ENCODE data around the gene ZNF821.

The ZNF821 gene

GRCh38 chr16:71853413-71853812 is 30.6 kb downstream of the ZNF821 start:
- in situ Hi-C loops (cut with HindIII; ENCODE audit: low pct_ligation_motif_present, low sequenced_read_pairs) = no loop called here
- Histone ChIP-seq H3K36me3 (replicated peaks) (peaks cover 25% of the 10 kb centered on the region), H3K27me3 (replicated peaks) (no peaks in the 10 kb centered on the region), H3K27ac (no peak overlapping the region), H3K4me3 (ENCODE audit: low read depth, low read length) (no peak overlapping the region)
- TF ChIP-seq CTCF (IDR thresholded peaks at IDR 0.05; ENCODE audit: low read depth, low read length, missing control alignments) = no peak
- no peak for DNase-seq

- H3K27ac ChIP-seq = no peak overlapping the region
- H3K27me3 ChIP-seq (replicated peaks) = no peaks in the 10 kb centered on the region
- no peak for TF ChIP-seq CTCF (IDR thresholded peaks at IDR 0.05; ENCODE audit: low read depth, low read length, missing control alignments)
- peaks cover 30% of the 10 kb centered on the region for H3K36me3 ChIP-seq (replicated peaks)
- H3K4me3 ChIP-seq (ENCODE audit: low read depth, low read length) = no peak overlapping the region
- in situ Hi-C loops (cut with HindIII; ENCODE audit: low pct_ligation_motif_present, low sequenced_read_pairs) = no loop called here
- DNase-seq = no peak
Observed at GRCh38 chr16:71852561-71852960, 31.4 kb downstream of the ZNF821 start.

- no peaks in the 10 kb centered on the region for H3K27me3 ChIP-seq (replicated peaks)
- no peak for TF ChIP-seq CTCF (IDR thresholded peaks at IDR 0.05; ENCODE audit: low read depth, low read length, missing control alignments)
- no peak overlapping the region for H3K27ac ChIP-seq
Observed at GRCh38 chr16:71852158-71852557, 31.8 kb downstream of the ZNF821 start.

GRCh38 chr16:71851746-71852145 is 32.2 kb downstream of the ZNF821 start:
- DNase-seq = no peak
- Histone ChIP-seq H3K27me3 (replicated peaks) (no peaks in the 10 kb centered on the region), H3K36me3 (replicated peaks) (peaks cover 30% of the 10 kb centered on the region), H3K4me3 (ENCODE audit: low read depth, low read length) (no peak overlapping the region), H3K27ac (no peak overlapping the region)
- TF ChIP-seq CTCF (IDR thresholded peaks at IDR 0.05; ENCODE audit: low read depth, low read length, missing control alignments) = no peak
- in situ Hi-C loops (cut with HindIII; ENCODE audit: low pct_ligation_motif_present, low sequenced_read_pairs) = no loop called here

More at GRCh38 chr16:71852158-71852557, 31.8 kb downstream of the ZNF821 start:
- Histone ChIP-seq H3K36me3 (replicated peaks) (peaks cover 30% of the 10 kb centered on the region), H3K4me3 (ENCODE audit: low read depth, low read length) (no peak overlapping the region)
- DNase-seq = no peak
- in situ Hi-C loops (cut with HindIII; ENCODE audit: low pct_ligation_motif_present, low sequenced_read_pairs) = no loop called here

- Histone ChIP-seq H3K36me3 (replicated peaks) (peaks cover 24% of the 10 kb centered on the region), H3K4me3 (ENCODE audit: low read depth, low read length) (no peak overlapping the region), H3K27ac (no peak overlapping the region), H3K27me3 (replicated peaks) (no peaks in the 10 kb centered on the region)
- no peak for DNase-seq
- no peak for TF ChIP-seq CTCF (IDR thresholded peaks at IDR 0.05; ENCODE audit: low read depth, low read length, missing control alignments)
- in situ Hi-C loops (cut with HindIII; ENCODE audit: low pct_ligation_motif_present, low sequenced_read_pairs) = no loop called here
Observed at GRCh38 chr16:71848622-71849021, 35.4 kb downstream of the ZNF821 start.

- peak overlapping the region; percentile 99 for H3K4me3 ChIP-seq (ENCODE audit: low read depth, low read length)
- H3K36me3 ChIP-seq (replicated peaks) = peaks cover 24% of the 10 kb centered on the region
- DNase-seq = no peak
- in situ Hi-C loops (cut with HindIII; ENCODE audit: low pct_ligation_motif_present, low sequenced_read_pairs) = no loop called here
- H3K27ac ChIP-seq = no peak overlapping the region
- H3K27me3 ChIP-seq (replicated peaks) = no peaks in the 10 kb centered on the region
- no peak for TF ChIP-seq CTCF (IDR thresholded peaks at IDR 0.05; ENCODE audit: low read depth, low read length, missing control alignments)
Observed at GRCh38 chr16:71847096-71847495, 36.9 kb downstream of the ZNF821 start.
